ENCODE data around the gene SRPRB. TPM values are rescaled to one million over a fixed set of nuclear protein-coding genes. Genes with fewer than 3 reads are reported as not detected.

The SRPRB gene
- total RNA-seq, 1 experiment from 2014 or later: 43.4 TPM

- H3K4me2 ChIP-seq (ENCODE audit: low read length): no peak overlapping the region
- H3K9ac ChIP-seq (ENCODE audit: low read length): no peak overlapping the region
- ChIA-PET CTCF (no interaction called here), POLR2A (ENCODE audit: unreplicated experiment) (no interaction called here)
- H3K9me2 ChIP-seq (replicated peaks; ENCODE audit: low read length): no peaks in the 10 kb centered on the region
- peaks cover 17% of the 10 kb centered on the region for H3K36me3 ChIP-seq (ENCODE audit: low read depth, low read length)
- no peaks in the 10 kb centered on the region for H4K20me1 ChIP-seq (ENCODE audit: low read length)
- no peaks in the 10 kb centered on the region for H3K27me3 ChIP-seq (ENCODE audit: low read length)
- TF ChIP-seq EZH2phosphoT487 (IDR thresholded peaks at IDR 0.05; ENCODE audit: borderline replicate concordance, low read length) (no peak), CTCF (conservative IDR thresholded peaks at IDR 0.05; ENCODE audit: low read depth, low read length) (no peak), EZH2 (IDR thresholded peaks at IDR 0.05; ENCODE audit: low read length, unreplicated experiment) (no peak)
- no peaks in the 10 kb centered on the region for H3K79me2 ChIP-seq (ENCODE audit: low read length)
- no TSS peak for BruUV-seq (replicated peaks)
- no peak; the same call in 1 of the 2 replicates for ATAC-seq
- H3K27ac ChIP-seq (ENCODE audit: low read length): no peak overlapping the region
- no peaks in the 10 kb centered on the region for H3K9me3 ChIP-seq (ENCODE audit: low read length)
- H2AFZ ChIP-seq (ENCODE audit: low read length): no peak overlapping the region
- no peak for DNase-seq
- peaks cover 7% of the 10 kb centered on the region for H3K4me1 ChIP-seq (ENCODE audit: insufficient read depth, low read length)
- intact Hi-C loops (cut with micrococcal nuclease): no loop called here
- no peaks in the 10 kb centered on the region for H3F3A ChIP-seq (ENCODE audit: low read length, unreplicated experiment)
- no peak overlapping the region for H3K4me3 ChIP-seq (ENCODE audit: low read length)
Measured at GRCh38 chr3:133825969-133826727, 20.5 kb downstream of the SRPRB start.

DNA sequence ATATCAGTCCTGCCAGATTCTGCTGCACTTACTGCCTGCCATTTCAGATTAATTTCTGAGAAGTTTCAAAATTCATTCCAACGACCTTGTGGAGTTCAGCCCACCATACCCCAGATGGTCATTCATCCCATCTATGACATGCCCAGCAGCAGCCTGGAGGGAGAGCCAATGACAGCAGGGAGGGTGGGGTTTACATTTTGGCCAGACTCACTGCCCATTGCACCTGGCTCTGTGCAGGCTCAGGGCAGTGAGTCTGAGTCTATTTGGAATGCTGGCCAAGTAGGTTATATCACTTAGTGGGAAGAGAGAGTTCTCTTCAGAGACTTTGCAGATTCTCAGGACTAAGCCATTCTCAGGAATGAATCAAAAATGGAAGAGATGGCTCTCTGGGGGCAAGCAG, 21.5 kb downstream of the SRPRB start:
- Histone ChIP-seq H3K79me2 (ENCODE audit: low read length) (no peaks in the 10 kb centered on the region), H3F3A (ENCODE audit: low read length, unreplicated experiment) (no peaks in the 10 kb centered on the region), H3K9me2 (replicated peaks; ENCODE audit: low read length) (no peaks in the 10 kb centered on the region), H2AFZ (ENCODE audit: low read length) (no peak overlapping the region), H3K27ac (ENCODE audit: low read length) (no peak overlapping the region), H3K9ac (ENCODE audit: low read length) (no peak overlapping the region), H3K4me2 (ENCODE audit: low read length) (no peak overlapping the region), H3K4me1 (ENCODE audit: insufficient read depth, low read length) (no peaks in the 10 kb centered on the region; the same call in 1 of the 2 replicates), H3K4me3 (ENCODE audit: low read length) (no peak overlapping the region), H4K20me1 (ENCODE audit: low read length) (no peaks in the 10 kb centered on the region), H3K36me3 (ENCODE audit: low read depth, low read length) (peaks cover 10% of the 10 kb centered on the region; the same call in 1 of the 2 replicates), H3K9me3 (ENCODE audit: low read length) (no peaks in the 10 kb centered on the region), H3K27me3 (ENCODE audit: low read length) (no peaks in the 10 kb centered on the region)
- intact Hi-C loops (cut with micrococcal nuclease): no loop called here
- POLR2A ChIA-PET (ENCODE audit: unreplicated experiment): no interaction called here
- ATAC-seq (peak; percentile 18; the same call in 1 of the 2 replicates), DNase-seq (no peak)
- no TSS peak for BruUV-seq (replicated peaks)
- TF ChIP-seq EZH2 (IDR thresholded peaks at IDR 0.05; ENCODE audit: low read length, unreplicated experiment) (no peak), EZH2phosphoT487 (IDR thresholded peaks at IDR 0.05; ENCODE audit: borderline replicate concordance, low read length) (no peak), CTCF (conservative IDR thresholded peaks at IDR 0.05; ENCODE audit: low read depth, low read length) (no peak)
- CTCF ChIA-PET: no interaction called here

GRCh38 chr3:133827684-133828083, 22.1 kb downstream of the SRPRB start:
- H3K79me2 ChIP-seq (ENCODE audit: low read length): no peaks in the 10 kb centered on the region
- H3K4me2 ChIP-seq (ENCODE audit: low read length): no peak overlapping the region
- H3K27me3 ChIP-seq (ENCODE audit: low read length): no peaks in the 10 kb centered on the region
- peaks cover 9% of the 10 kb centered on the region; the same call in 1 of the 2 replicates for H3K36me3 ChIP-seq (ENCODE audit: low read depth, low read length)
- H3K27ac ChIP-seq (ENCODE audit: low read length): no peak overlapping the region
- ChIA-PET CTCF (no interaction called here), POLR2A (ENCODE audit: unreplicated experiment) (no interaction called here)
- H2AFZ ChIP-seq (ENCODE audit: low read length): no peak overlapping the region
- intact Hi-C loops (cut with micrococcal nuclease): no loop called here
- H3K9me3 ChIP-seq (ENCODE audit: low read length): no peaks in the 10 kb centered on the region
- no peaks in the 10 kb centered on the region for H3K4me1 ChIP-seq (ENCODE audit: insufficient read depth, low read length)
- H3K9me2 ChIP-seq (replicated peaks; ENCODE audit: low read length): no peaks in the 10 kb centered on the region
- no TSS peak for BruUV-seq (replicated peaks)
- H3F3A ChIP-seq (ENCODE audit: low read length, unreplicated experiment): no peaks in the 10 kb centered on the region
- no peak for ATAC-seq
- no peaks in the 10 kb centered on the region for H4K20me1 ChIP-seq (ENCODE audit: low read length)
- no peak for DNase-seq
- H3K9ac ChIP-seq (ENCODE audit: low read length): no peak overlapping the region
- no peak for TF ChIP-seq CTCF (conservative IDR thresholded peaks at IDR 0.05; ENCODE audit: low read depth, low read length)
- no peak for TF ChIP-seq EZH2phosphoT487 (IDR thresholded peaks at IDR 0.05; ENCODE audit: borderline replicate concordance, low read length)
- TF ChIP-seq EZH2 (IDR thresholded peaks at IDR 0.05; ENCODE audit: low read length, unreplicated experiment): no peak
- no peak overlapping the region for H3K4me3 ChIP-seq (ENCODE audit: low read length)

Data from PC-3 (cell line).